PC-9 (cell line): ENCODE measurements around the gene CTNNA1.

ENCODE experiments used
- EZH2 ChIP-seq: fragments of 200-600 bp; sonication (generic); IDR thresholded peaks from 2 replicates; pipeline ENCODE4 v1.8.0; 2017; ENCODE audit warnings: antibody characterized with exemption, low read depth
- TF ChIP-seq, protein P1 (sequence below): fragments of 200-600 bp; sonication (generic); conservative IDR thresholded peaks from 2 replicates; pipeline ENCODE4 v1.6.1; 2017; ENCODE audit warnings: mixed run types, antibody characterized with exemption, mild to moderate bottlenecking, moderate library complexity

DNA sequence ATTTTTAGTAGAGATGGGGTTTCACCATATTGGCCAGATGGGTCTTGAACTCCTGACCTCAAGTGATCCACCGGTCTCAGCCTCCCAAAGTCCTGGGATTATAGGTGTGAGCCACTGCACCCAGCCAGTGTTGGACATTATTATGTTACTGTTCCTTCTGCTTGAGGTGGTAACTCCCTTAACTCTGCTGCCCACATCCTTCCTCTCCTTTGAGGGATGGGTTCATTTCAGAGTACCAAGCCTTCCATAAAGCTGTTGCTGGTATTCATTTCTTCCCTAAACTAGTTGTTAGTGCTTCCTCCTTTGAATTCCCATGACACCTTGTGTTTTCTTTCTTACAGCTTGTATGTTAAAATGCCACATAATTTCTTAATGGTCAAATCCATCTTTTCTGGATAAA, 54.0 kb downstream of the CTNNA1 start:
- TF ChIP-seq, protein P1, sequence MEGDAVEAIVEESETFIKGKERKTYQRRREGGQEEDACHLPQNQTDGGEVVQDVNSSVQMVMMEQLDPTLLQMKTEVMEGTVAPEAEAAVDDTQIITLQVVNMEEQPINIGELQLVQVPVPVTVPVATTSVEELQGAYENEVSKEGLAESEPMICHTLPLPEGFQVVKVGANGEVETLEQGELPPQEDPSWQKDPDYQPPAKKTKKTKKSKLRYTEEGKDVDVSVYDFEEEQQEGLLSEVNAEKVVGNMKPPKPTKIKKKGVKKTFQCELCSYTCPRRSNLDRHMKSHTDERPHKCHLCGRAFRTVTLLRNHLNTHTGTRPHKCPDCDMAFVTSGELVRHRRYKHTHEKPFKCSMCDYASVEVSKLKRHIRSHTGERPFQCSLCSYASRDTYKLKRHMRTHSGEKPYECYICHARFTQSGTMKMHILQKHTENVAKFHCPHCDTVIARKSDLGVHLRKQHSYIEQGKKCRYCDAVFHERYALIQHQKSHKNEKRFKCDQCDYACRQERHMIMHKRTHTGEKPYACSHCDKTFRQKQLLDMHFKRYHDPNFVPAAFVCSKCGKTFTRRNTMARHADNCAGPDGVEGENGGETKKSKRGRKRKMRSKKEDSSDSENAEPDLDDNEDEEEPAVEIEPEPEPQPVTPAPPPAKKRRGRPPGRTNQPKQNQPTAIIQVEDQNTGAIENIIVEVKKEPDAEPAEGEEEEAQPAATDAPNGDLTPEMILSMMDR, result no peak
- no peak for TF ChIP-seq EZH2
